ENCODE data around the gene GOLPH3L.
"Not testable (repeated sequence)": the region's sequence is repeated elsewhere in the genome, so short reads cannot be mapped to it uniquely, and the experiment has no call there.

GOLPH3L gene

GRCh38 chr1:150657064-150657463, 39.9 kb downstream of the GOLPH3L start:
- DNase-seq (ENCODE audit: low spot score) = not testable (repeated sequence)

GRCh38 chr1:150654635-150655034, 42.3 kb downstream of the GOLPH3L start:
- not testable (repeated sequence) for DNase-seq (ENCODE audit: low spot score)

GRCh38 chr1:150650193-150650592, 46.8 kb downstream of the GOLPH3L start:
- no peak for DNase-seq (ENCODE audit: low spot score)

- DNase-seq (ENCODE audit: low spot score) = no peak
Measured at GRCh38 chr1:150649441-150650075, 47.4 kb downstream of the GOLPH3L start.

GRCh38 chr1:150642296-150642695, 54.7 kb downstream of the GOLPH3L start:
- no peak for DNase-seq (ENCODE audit: low spot score)

- not testable (repeated sequence) for DNase-seq (ENCODE audit: low spot score)
Measured at GRCh38 chr1:150641126-150641815, 55.7 kb downstream of the GOLPH3L start.

GRCh38 chr1:150638430-150638829, 58.5 kb downstream of the GOLPH3L start:
- not testable (repeated sequence) for DNase-seq (ENCODE audit: low spot score)

GRCh38 chr1:150634839-150635622, 61.9 kb downstream of the GOLPH3L start:
- not testable (repeated sequence) for DNase-seq (ENCODE audit: low spot score)

- peak; percentile 97 for DNase-seq (ENCODE audit: low spot score)
Measured at GRCh38 chr1:150629115-150629928, 67.6 kb downstream of the GOLPH3L start, which contains the start of gene ENSA. ENSA (minus strand) TSS chr1:150629612; CDS start chr1:150629470, 142 bp downstream.

- DNase-seq (ENCODE audit: low spot score) = no peak
Measured at GRCh38 chr1:150628766-150629114, 68.2 kb downstream of the GOLPH3L start.

- no peak for DNase-seq (ENCODE audit: low spot score)
Measured at GRCh38 chr1:150627826-150628410, 69.0 kb downstream of the GOLPH3L start.

GRCh38 chr1:150626150-150626549, 70.8 kb downstream of the GOLPH3L start:
- DNase-seq (ENCODE audit: low spot score) = no peak

GRCh38 chr1:150624546-150624945, 72.4 kb downstream of the GOLPH3L start:
- not testable (repeated sequence) for DNase-seq (ENCODE audit: low spot score)

GRCh38 chr1:150624134-150624533, 72.8 kb downstream of the GOLPH3L start:
- not testable (repeated sequence) for DNase-seq (ENCODE audit: low spot score)

GRCh38 chr1:150622303-150622975, 74.5 kb downstream of the GOLPH3L start:
- no peak for DNase-seq (ENCODE audit: low spot score)

GRCh38 chr1:150621497-150622302, 75.3 kb downstream of the GOLPH3L start:
- peak; percentile 75 for DNase-seq (ENCODE audit: low spot score)

GRCh38 chr1:150620919-150621318, 76.0 kb downstream of the GOLPH3L start:
- DNase-seq (ENCODE audit: low spot score) = no peak

- DNase-seq (ENCODE audit: low spot score) = peak; percentile 54
Measured at GRCh38 chr1:150619576-150620509, 77.1 kb downstream of the GOLPH3L start.

All from CD4-positive, alpha-beta T cell treated with Interleukin-15 for 4 hours (primary cell).